NCI-H2081 (cell line): Measurements from ENCODE around the gene GPR156.
"Not testable (repeated sequence)": the region's sequence is repeated elsewhere in the genome, so short reads cannot be mapped to it uniquely, and the experiment has no call there.

Experiments used
- DNase-seq, 2 experiments: peaks; one replicate each; lab custom pipeline; 2025; lab: John Stamatoyannopoulos, UW

GPR156 gene

GRCh38 chr3:120284747-120285507, at the start of gene GPR156:
TSS of gene GPR156 (minus strand) at chr3:120285222. CDS start at chr3:120244098, 41,124 bp downstream.
- DNase-seq, result no peak

- DNase-seq, result no peak
These were observed 47.6 kb upstream of the GPR156 start for GRCh38 chr3:120332646-120333045.

GRCh38 chr3:120331076-120331475, 46.1 kb upstream of the GPR156 start:
- no peak for DNase-seq

- no peak for DNase-seq
These were observed 41.8 kb upstream of the GPR156 start for GRCh38 chr3:120326784-120327183.

- no peak for DNase-seq
These were observed 39.2 kb upstream of the GPR156 start for GRCh38 chr3:120324190-120324589.

GRCh38 chr3:120323761-120324160, 38.7 kb upstream of the GPR156 start:
- DNase-seq, result not testable (repeated sequence)

GRCh38 chr3:120311863-120312794, 27.1 kb upstream of the GPR156 start:
- no peak for DNase-seq

GRCh38 chr3:120306519-120307455, 21.8 kb upstream of the GPR156 start:
- no peak for DNase-seq

- no peak for DNase-seq
These were observed 19.6 kb upstream of the GPR156 start for GRCh38 chr3:120304616-120305015.

- no peak for DNase-seq
These were observed 17.3 kb upstream of the GPR156 start for GRCh38 chr3:120302361-120302760.

GRCh38 chr3:120300971-120301370, 15.9 kb upstream of the GPR156 start:
- DNase-seq, result no peak

GRCh38 chr3:120299403-120299802, 14.4 kb upstream of the GPR156 start:
- DNase-seq, result no peak

- DNase-seq, result no peak
These were observed 14.0 kb upstream of the GPR156 start for GRCh38 chr3:120298996-120299395.

GRCh38 chr3:120291552-120291951, 6.5 kb upstream of the GPR156 start:
- DNase-seq, result not testable (repeated sequence)

- no peak for DNase-seq
These were observed 4.6 kb upstream of the GPR156 start for GRCh38 chr3:120289636-120290035.

GRCh38 chr3:120286465-120286864, 1.4 kb upstream of the GPR156 start:
- DNase-seq, result no peak

GRCh38 chr3:120285508-120285841, 453 bp upstream of the GPR156 start:
- DNase-seq, result no peak

- no peak for DNase-seq
These were observed 3.8 kb downstream of the GPR156 start for GRCh38 chr3:120281261-120281660.

- no peak for DNase-seq
These were observed 4.5 kb downstream of the GPR156 start for GRCh38 chr3:120280566-120280965.

GRCh38 chr3:120280026-120280425, 5.0 kb downstream of the GPR156 start:
- no peak for DNase-seq

- no peak for DNase-seq
These were observed 8.3 kb downstream of the GPR156 start for GRCh38 chr3:120276767-120277166.

GRCh38 chr3:120275618-120276017, 9.4 kb downstream of the GPR156 start:
- no peak for DNase-seq
